ENCODE data around the gene RABL6. TPM values are rescaled to one million over a fixed set of nuclear protein-coding genes. Genes with fewer than 3 reads are reported as not detected.

Gene RABL6
- total RNA-seq, 1 donor from 2014 or later = 69.4 TPM

DNA sequence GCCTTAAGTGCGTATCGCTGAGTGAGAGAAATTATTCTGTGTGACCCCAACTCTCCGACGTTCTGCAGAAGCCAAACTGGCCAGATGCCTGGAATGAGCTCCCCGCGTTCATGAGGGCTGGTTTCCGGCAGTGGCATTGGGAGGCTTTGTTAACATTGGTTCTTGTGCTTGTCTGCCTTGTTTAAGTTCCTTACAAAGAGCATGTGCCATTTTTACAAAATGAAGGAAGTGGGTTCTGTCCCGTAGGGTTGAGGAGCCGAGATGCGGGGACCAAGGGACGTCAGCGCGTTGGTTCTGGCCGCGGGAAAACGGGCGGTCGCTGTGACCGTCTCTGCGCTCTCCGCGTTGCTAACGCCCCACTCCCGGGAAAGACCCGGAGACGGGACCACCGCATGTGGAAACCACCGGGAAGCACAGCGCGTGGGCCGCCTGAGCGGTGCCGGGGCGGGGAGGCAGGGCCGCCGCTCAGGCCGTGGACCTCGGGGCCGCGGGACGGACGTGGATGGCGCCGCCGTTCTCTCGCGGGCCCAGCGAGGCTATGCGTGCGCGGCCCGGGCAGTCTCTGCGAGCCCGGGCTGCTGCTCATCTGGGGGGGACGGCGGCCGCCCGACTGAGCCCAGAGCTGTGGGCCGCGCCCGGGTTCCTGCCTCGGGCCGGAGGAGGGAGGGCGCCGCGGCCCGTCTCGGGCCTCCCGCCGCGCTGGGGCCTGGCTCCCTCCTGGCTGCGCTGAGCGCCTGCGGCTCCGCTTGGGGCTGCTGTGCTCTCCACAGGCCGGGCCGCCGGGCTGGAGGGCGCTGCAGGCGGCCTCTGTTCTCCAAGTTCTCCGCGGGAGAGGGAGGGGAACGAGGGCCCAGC lies 13.4 kb downstream of the RABL6 start:
- peak overlapping the region; percentile 89 for H3K4me2 ChIP-seq (ENCODE audit: low read length)
- H3K27me3 ChIP-seq (ENCODE audit: insufficient read depth, low read length) = no peaks in the 10 kb centered on the region
- peaks cover 5% of the 10 kb centered on the region for H3K36me3 Mint-ChIP-seq (ENCODE audit: low read depth, unreplicated experiment)
- peaks cover 12% of the 10 kb centered on the region for H3K4me1 ChIP-seq (ENCODE audit: insufficient read depth, low read length)
- H4K20me1 ChIP-seq (ENCODE audit: insufficient read depth, low read length) = peaks cover 49% of the 10 kb centered on the region
- peaks cover 4% of the 10 kb centered on the region for H3K36me3 ChIP-seq (ENCODE audit: insufficient read depth, low read length)
- H3K4me3 Mint-ChIP-seq (ENCODE audit: unreplicated experiment) = peak overlapping the region; percentile 47
- no peaks in the 10 kb centered on the region for H3K9me3 ChIP-seq (ENCODE audit: insufficient read depth, low read depth, low read length)
- no peak overlapping the region for H3K27ac ChIP-seq (ENCODE audit: low read depth, low read length)
- no peaks in the 10 kb centered on the region for H3K9me3 Mint-ChIP-seq (ENCODE audit: unreplicated experiment)
- H3K79me2 ChIP-seq (ENCODE audit: insufficient read depth, low read length) = peaks cover 48% of the 10 kb centered on the region
- DNase-seq (ENCODE audit: low read depth) (peak; percentile 30), FAIRE-seq (no peak)
- TF ChIP-seq EZH2 (IDR thresholded peaks at IDR 0.05; ENCODE audit: insufficient read depth, low read length) (no peak), CTCF (IDR thresholded peaks at IDR 0.05; ENCODE audit: insufficient read depth, low read depth, low read length) (no peak)
- peak overlapping the region; percentile 72 for H3K9ac ChIP-seq (ENCODE audit: low read length)
- peak overlapping the region; percentile 52 for H3K4me3 ChIP-seq (ENCODE audit: insufficient read depth, low read depth, low read length)
- no peaks in the 10 kb centered on the region for H3K27me3 Mint-ChIP-seq (ENCODE audit: low read depth, unreplicated experiment)
- H3K27ac Mint-ChIP-seq (ENCODE audit: unreplicated experiment) = no peak overlapping the region
- H3K4me1 Mint-ChIP-seq (ENCODE audit: low read depth, unreplicated experiment) = no peaks in the 10 kb centered on the region
- H2AFZ ChIP-seq (ENCODE audit: low read depth, low read length) = peak overlapping the region; percentile 63

GRCh38 chr9:136821826-136822544 lies 14.2 kb downstream of the RABL6 start:
- Histone ChIP-seq H3K4me1 (ENCODE audit: insufficient read depth, low read length) (peaks cover 12% of the 10 kb centered on the region), H3K27ac (ENCODE audit: low read depth, low read length) (no peak overlapping the region), H3K9me3 (ENCODE audit: insufficient read depth, low read depth, low read length) (no peaks in the 10 kb centered on the region), H2AFZ (ENCODE audit: low read depth, low read length) (no peak overlapping the region), H3K79me2 (ENCODE audit: insufficient read depth, low read length) (peaks cover 45% of the 10 kb centered on the region), H4K20me1 (ENCODE audit: insufficient read depth, low read length) (peaks cover 42% of the 10 kb centered on the region), H3K36me3 (ENCODE audit: insufficient read depth, low read length) (peaks cover 4% of the 10 kb centered on the region), H3K27me3 (ENCODE audit: insufficient read depth, low read length) (no peaks in the 10 kb centered on the region), H3K4me2 (ENCODE audit: low read length) (peak overlapping the region; percentile 89), H3K9ac (ENCODE audit: low read length) (peak overlapping the region; percentile 72), H3K4me3 (ENCODE audit: insufficient read depth, low read depth, low read length) (no peak overlapping the region)
- Mint-ChIP-seq H3K27me3 (ENCODE audit: low read depth, unreplicated experiment) (no peaks in the 10 kb centered on the region), H3K27ac (ENCODE audit: unreplicated experiment) (peak overlapping the region; percentile 12), H3K4me3 (ENCODE audit: unreplicated experiment) (no peak overlapping the region), H3K36me3 (ENCODE audit: low read depth, unreplicated experiment) (peaks cover 5% of the 10 kb centered on the region), H3K9me3 (ENCODE audit: unreplicated experiment) (no peaks in the 10 kb centered on the region), H3K4me1 (ENCODE audit: low read depth, unreplicated experiment) (no peaks in the 10 kb centered on the region)
- DNase-seq (ENCODE audit: low read depth) (no peak), FAIRE-seq (no peak)
- no peak for TF ChIP-seq CTCF (IDR thresholded peaks at IDR 0.05; ENCODE audit: insufficient read depth, low read depth, low read length)
